Gastroesophageal sphincter (tissue), 4 donors: Measurements from ENCODE around the gene EPC2. TPM values are rescaled to one million over a fixed set of nuclear protein-coding genes. Genes with fewer than 3 reads are reported as not detected.

Source experiments
- ATAC-seq: fragments of 150-250 bp; one replicate; pipeline ENCODE4 v1.9.1; 2016; ENCODE audit warnings: mild to moderate bottlenecking, moderate library complexity
- H3K27ac ChIP-seq, 4 donors: fragments of 200-600 bp; sonication (generic) in 3 of 4; 1 replicate in 3 of 4; 2 replicates in 1 of 4; pipeline ENCODE4 v1.5.1; 2016 to 2019
- H3K27me3 ChIP-seq: fragments of 200-600 bp; sonication (generic); one replicate; pipeline ENCODE4 v1.5.1; 2019
- H3K36me3 ChIP-seq, 2 donors: fragments of 200-600 bp; sonication (generic); one replicate each; pipeline ENCODE4 v1.5.1; 2019; ENCODE audit warnings: control low read depth in 1 of 2
- H3K4me1 ChIP-seq, 3 donors: fragments of 200-600 bp; sonication (generic); 1 replicate in 2 of 3; 2 replicates in 1 of 3; pipeline ENCODE4 v1.5.1; 2016 to 2019; ENCODE audit warnings: control low read depth in 2 of 3
- H3K4me3 ChIP-seq, 2 donors: fragments of 200-600 bp; sonication (generic); one replicate each; pipeline ENCODE4 v1.5.1; 2019; ENCODE audit warnings: mild to moderate bottlenecking in 1 of 2, moderate library complexity in 1 of 2
- H3K9me3 ChIP-seq, 3 donors: fragments of 200-600 bp; sonication (generic); one replicate each; pipeline ENCODE4 v1.5.1; 2017 to 2019; ENCODE audit warnings: control low read depth in 2 of 3
- EP300 ChIP-seq: sonication (generic); formaldehyde crosslinking; IDR thresholded peaks from one replicate; pipeline ENCODE4 v1.6.1; 2017; ENCODE audit warnings: antibody characterized with exemption, mild to moderate bottlenecking
- POLR2A ChIP-seq, 2 donors: fragments of 450-650 bp; IDR thresholded peaks; one replicate each; pipeline ENCODE4 v1.6.1; 2017; ENCODE audit warnings: antibody characterized with exemption in 2 of 2, mild to moderate bottlenecking in 2 of 2, moderate library complexity in 1 of 2
- POLR2AphosphoS5 ChIP-seq: sonication (generic); formaldehyde crosslinking; IDR thresholded peaks from one replicate; pipeline ENCODE4 v1.6.1; 2017; ENCODE audit warnings: antibody characterized with exemption
- whole genome bisulfite sequencing, 2 donors: methylation state at CpG; one replicate each; pipeline ENCODE4 v1.1.5; 2018; ENCODE audit warnings: low coverage in 1 of 2; 5-methylcytosine and 5-hydroxymethylcytosine counted together
- total RNA-seq, 4 donors: library from RNA; depleted of rRNA; stranded (reverse); fragments of >200 nt; gene quantifications; one replicate each; pipeline ENCODE4 v1.1.0, GENCODE V29; 2016
- TF ChIP-seq, protein P1 (sequence below), 4 experiments: fragments of 200-600 bp in 2 of 4; fragments of 450-650 bp in 2 of 4; sonication (generic) in 1 of 4; IDR thresholded peaks; one replicate each; pipeline ENCODE4 v1.5.1; 2017 to 2019; ENCODE audit warnings: antibody characterized with exemption in 4 of 4, mild to moderate bottlenecking in 2 of 4, moderate library complexity in 2 of 4

Gene EPC2
- total RNA-seq, 4 donors from 2014 or later, result 25.4 to 38.4 (median 30.7) TPM

DNA sequence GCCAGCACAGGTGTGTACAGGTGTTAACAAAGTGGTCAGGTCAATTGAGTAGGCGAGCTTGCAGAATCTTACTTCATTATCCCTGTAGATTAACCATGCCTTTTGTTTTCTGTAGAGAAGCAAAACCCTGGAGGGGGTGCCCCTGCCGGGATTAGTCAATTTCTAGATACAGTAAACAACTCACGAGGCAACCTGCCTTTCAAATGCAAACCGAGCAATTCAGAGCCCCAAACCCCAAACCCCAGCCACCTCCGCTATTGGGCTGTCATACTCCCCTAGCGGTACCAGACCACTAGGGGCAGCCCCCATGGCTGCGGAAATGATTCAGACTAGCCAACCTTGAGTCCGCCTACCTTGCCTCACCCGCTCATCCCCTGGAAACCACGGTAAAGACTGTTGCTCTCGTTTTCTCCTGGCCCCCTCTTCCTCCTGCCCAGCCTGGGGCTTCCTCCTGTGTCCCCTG is 169.1 kb downstream of the EPC2 start:
- peaks cover 0 to 59% (median 0%) of the 10 kb centered on the region in 3 donors for H3K4me1 ChIP-seq
- no peaks in the 10 kb centered on the region for H3K9me3 ChIP-seq
- peak overlapping the region in 1 of 4 donors; percentile 50 for H3K27ac ChIP-seq
- no peak for ATAC-seq
- no peaks in the 10 kb centered on the region for H3K27me3 ChIP-seq
- H3K36me3 ChIP-seq, result no peaks in the 10 kb centered on the region
- WGBS, 2 donors, result 60 to 87% methylated on average over 1 to 11 of the region's 11 CpGs
- no peak overlapping the region for H3K4me3 ChIP-seq
- TF ChIP-seq POLR2A (IDR thresholded peaks at IDR 0.05), result no peak
- TF ChIP-seq POLR2AphosphoS5, result no peak
- TF ChIP-seq, protein P1, sequence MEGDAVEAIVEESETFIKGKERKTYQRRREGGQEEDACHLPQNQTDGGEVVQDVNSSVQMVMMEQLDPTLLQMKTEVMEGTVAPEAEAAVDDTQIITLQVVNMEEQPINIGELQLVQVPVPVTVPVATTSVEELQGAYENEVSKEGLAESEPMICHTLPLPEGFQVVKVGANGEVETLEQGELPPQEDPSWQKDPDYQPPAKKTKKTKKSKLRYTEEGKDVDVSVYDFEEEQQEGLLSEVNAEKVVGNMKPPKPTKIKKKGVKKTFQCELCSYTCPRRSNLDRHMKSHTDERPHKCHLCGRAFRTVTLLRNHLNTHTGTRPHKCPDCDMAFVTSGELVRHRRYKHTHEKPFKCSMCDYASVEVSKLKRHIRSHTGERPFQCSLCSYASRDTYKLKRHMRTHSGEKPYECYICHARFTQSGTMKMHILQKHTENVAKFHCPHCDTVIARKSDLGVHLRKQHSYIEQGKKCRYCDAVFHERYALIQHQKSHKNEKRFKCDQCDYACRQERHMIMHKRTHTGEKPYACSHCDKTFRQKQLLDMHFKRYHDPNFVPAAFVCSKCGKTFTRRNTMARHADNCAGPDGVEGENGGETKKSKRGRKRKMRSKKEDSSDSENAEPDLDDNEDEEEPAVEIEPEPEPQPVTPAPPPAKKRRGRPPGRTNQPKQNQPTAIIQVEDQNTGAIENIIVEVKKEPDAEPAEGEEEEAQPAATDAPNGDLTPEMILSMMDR (IDR thresholded peaks at IDR 0.05), result no peak
- TF ChIP-seq EP300, result no peak

DNA sequence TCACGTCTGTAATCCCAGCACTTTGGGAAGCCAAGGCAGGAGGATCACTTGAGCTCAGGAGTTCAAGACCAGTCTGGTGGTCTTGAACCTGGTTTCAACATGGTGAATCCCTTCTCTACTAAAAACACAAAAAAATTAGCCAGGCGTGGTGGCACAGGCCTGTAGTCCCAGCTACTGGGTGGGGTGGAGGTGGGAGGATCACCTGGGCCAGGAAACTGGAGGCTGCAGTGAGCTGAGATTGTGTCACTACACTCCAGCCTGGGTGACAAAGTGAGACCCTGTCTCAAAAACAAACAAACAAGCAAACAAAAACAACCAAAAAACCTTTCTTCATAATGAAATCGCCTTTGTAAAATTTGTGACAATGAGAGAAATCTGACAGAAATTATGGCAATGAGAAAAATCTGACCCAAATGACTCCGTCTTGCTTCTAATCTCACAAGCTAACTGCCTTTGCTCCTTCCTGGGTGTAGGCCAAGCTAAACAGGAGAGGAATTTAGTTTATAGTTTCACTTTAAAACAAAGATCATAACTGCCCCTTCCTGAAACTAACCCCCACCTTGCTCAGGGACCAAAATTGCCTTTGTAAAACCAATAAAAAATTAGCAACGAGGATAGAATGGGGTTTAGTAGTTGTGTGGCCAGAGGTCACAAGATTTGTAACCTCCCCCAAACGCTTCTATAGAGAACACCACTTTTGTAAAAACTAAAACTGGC is 169.8 kb downstream of the EPC2 start:
- H3K9me3 ChIP-seq, result no peaks in the 10 kb centered on the region
- ATAC-seq, result no peak
- 49 to 50% methylated on average over 4 to 5 of the region's 6 CpGs for WGBS, 2 donors
- TF ChIP-seq POLR2AphosphoS5 (no peak), EP300 (no peak), POLR2A (IDR thresholded peaks at IDR 0.05) (no peak)
- TF ChIP-seq, protein P1 (IDR thresholded peaks at IDR 0.05), result no peak
- no peaks in the 10 kb centered on the region for H3K36me3 ChIP-seq
- no peak overlapping the region for H3K4me3 ChIP-seq
- H3K4me1 ChIP-seq, result peaks cover 0 to 59% (median 0%) of the 10 kb centered on the region in 3 donors
- H3K27me3 ChIP-seq, result no peaks in the 10 kb centered on the region
- peak overlapping the region in 3 of 4 donors; percentile 2 to 50 (median 37) for H3K27ac ChIP-seq

DNA sequence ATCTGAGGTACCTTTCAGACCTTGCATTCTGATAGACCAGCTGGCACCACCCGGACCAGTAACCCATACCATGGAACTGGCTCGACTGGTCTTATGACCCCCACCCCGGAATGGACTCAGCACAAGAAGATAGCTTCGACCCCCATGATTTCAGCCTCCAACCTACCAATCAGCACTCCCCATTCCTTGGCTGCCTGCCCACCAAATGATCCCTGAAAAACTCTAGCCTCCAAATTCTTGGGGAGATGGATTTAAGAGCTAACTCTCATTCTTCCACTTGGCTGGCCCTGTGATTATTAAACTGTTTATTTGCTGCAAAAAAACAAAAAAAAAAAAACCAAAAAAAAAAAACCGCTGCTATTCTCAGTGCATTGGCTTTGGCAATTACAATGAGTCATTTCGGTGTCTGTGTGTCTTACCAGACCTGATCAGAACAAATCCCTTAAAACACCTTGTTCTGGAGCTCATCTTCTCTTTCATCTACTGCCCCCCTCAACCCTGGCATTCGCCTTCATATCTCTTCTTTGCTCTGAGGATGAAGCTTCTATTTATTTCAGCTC is 170.4 kb downstream of the EPC2 start:
- peaks cover 0 to 59% (median 0%) of the 10 kb centered on the region in 3 donors for H3K4me1 ChIP-seq

DNA sequence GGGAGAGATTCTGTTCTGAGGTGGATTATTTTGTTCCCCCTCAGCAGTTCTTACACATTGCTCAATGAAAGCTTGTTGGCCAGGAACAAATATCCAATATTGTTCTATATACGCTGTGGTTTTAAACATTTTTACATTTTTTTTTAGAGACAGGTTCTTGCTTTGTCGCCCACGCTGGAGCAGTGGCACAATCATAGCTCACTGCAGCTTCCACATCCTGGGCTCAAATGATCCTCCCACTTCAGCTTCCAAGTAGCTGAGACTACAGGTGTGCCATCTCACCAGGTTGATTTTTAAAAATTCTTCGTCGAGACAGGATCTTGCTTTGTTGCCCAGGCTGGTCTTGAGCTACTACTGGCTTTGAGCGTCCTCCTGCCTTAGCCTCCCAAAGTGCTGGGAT is 171.6 kb downstream of the EPC2 start:
- Histone ChIP-seq H3K27me3 (no peaks in the 10 kb centered on the region), H3K27ac (no peak overlapping the region), H3K9me3 (no peaks in the 10 kb centered on the region), H3K36me3 (no peaks in the 10 kb centered on the region), H3K4me3 (no peak overlapping the region), H3K4me1 (peaks cover 0 to 59% (median 0%) of the 10 kb centered on the region in 3 donors)
- 98 to 100% methylated on average over 1 to 6 of the region's 6 CpGs for WGBS, 2 donors
- TF ChIP-seq, protein P1 (IDR thresholded peaks at IDR 0.05), result no peak
- TF ChIP-seq EP300 (no peak), POLR2AphosphoS5 (no peak), POLR2A (IDR thresholded peaks at IDR 0.05) (no peak)
- ATAC-seq, result no peak

More for the DNA sequence above, 170.4 kb downstream of the EPC2 start:
- H3K27ac ChIP-seq, result peak overlapping the region in 3 of 4 donors; percentile 2 to 50 (median 37)
- H3K27me3 ChIP-seq, result no peaks in the 10 kb centered on the region
- WGBS, 2 donors, result 62 to 66% methylated on average over 7 of the region's 7 CpGs
- H3K36me3 ChIP-seq, result no peaks in the 10 kb centered on the region
- no peak for ATAC-seq
- no peaks in the 10 kb centered on the region for H3K9me3 ChIP-seq
- no peak overlapping the region for H3K4me3 ChIP-seq
- TF ChIP-seq POLR2A (IDR thresholded peaks at IDR 0.05) (no peak), EP300 (no peak), POLR2AphosphoS5 (no peak)
- TF ChIP-seq, protein P1 (IDR thresholded peaks at IDR 0.05), result no peak
